Ascending aorta (tissue), 2 donors: Measurements from ENCODE around the gene AURKAIP1. TPM values are rescaled to one million over a fixed set of nuclear protein-coding genes. Genes with fewer than 3 reads are reported as not detected.

Experiments used
- DNase-seq, 2 donors: peaks; one replicate each; pipeline ENCODE4 v3.0.0-alpha.2; 2019; ENCODE audit warnings: low spot score in 2 of 2
- H3K27ac ChIP-seq, 2 donors: fragments of 200-600 bp; sonication (generic); one replicate each; pipeline ENCODE4 v1.5.1; 2016 to 2017; ENCODE audit warnings: mild to moderate bottlenecking in 1 of 2
- H3K27me3 ChIP-seq: fragments of 200-600 bp; sonication (generic); one replicate; pipeline ENCODE4 v1.5.1; 2017
- H3K36me3 ChIP-seq, 2 donors: fragments of 200-600 bp; sonication (generic); one replicate each; pipeline ENCODE4 v1.5.1; 2016
- H3K4me1 ChIP-seq, 2 donors: fragments of 200-600 bp; sonication (generic); one replicate each; pipeline ENCODE4 v1.5.1; 2016 to 2017; ENCODE audit warnings: mild to moderate bottlenecking in 1 of 2
- H3K4me3 ChIP-seq, 2 donors: fragments of 200-600 bp; sonication (generic); one replicate each; pipeline ENCODE4 v1.5.1; 2016 to 2017; ENCODE audit warnings: mild to moderate bottlenecking in 1 of 2
- H3K9me3 ChIP-seq, 2 donors: fragments of 200-600 bp; sonication (generic); one replicate each; pipeline ENCODE4 v1.5.1; 2016
- CTCF ChIP-seq, 3 experiments: fragments of 200-600 bp in 2 of 3; fragments of 450-650 bp in 1 of 3; sonication (generic) in 2 of 3; IDR thresholded peaks; one replicate each; pipeline ENCODE4 v1.5.1; 2016 to 2019; ENCODE audit warnings: antibody characterized with exemption in 3 of 3, mild to moderate bottlenecking in 1 of 3, moderate library complexity in 1 of 3
- intact Hi-C: fragments of 100-400 bp; cut with DNase I; formaldehyde crosslinking; loops from one replicate; pipeline ENCODE4 v1.15.1; 2023
- total RNA-seq: library from RNA; depleted of rRNA; stranded (reverse); fragments of >200 nt; gene quantifications from one replicate; pipeline ENCODE4 v1.1.0, GENCODE V29; 2016

Gene AURKAIP1
- total RNA-seq, 1 donor from 2014 or later: 247 TPM

- Histone ChIP-seq H3K9me3 (no peaks in the 10 kb centered on the region), H3K27me3 (no peaks in the 10 kb centered on the region), H3K27ac (peak overlapping the region; percentile 75 to 90), H3K36me3 (no peaks in the 10 kb centered on the region), H3K4me3 (no peak overlapping the region), H3K4me1 (peaks cover 19 to 40% of the 10 kb centered on the region in 2 donors)
- intact Hi-C loops: no loop called here
- DNase-seq: no peak
- TF ChIP-seq CTCF (IDR thresholded peaks at IDR 0.05): no peak
Observed at GRCh38 chr1:1361233-1361981, 13.6 kb downstream of the AURKAIP1 start.

DNA sequence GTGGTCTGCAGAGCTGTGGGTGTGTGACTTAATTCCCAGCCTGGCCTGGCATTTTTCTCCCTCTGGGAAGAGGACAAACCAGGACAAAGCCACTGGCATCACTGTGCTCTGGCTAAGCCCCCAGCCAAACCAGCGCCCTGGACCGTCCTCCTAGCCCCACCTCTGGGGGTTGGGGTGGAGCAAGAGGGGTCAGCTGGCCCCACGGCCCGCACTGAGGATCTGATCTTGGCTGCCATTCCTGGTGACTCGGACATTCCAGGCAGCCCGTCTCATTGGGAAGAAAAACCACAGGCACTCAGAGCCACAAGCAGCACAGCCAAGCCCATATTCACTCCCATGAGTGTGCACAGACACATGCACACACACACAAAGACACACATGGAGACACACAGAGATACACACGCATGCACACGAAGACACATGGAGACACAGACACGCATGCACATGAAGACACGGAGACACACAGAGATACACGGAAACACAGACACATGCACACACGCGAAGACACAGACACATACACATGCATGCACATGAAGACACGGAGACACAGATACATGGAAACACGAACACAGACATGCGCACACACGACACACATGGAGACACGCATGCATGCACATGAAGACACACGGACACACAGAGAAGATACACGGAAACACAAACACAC is 14.4 kb downstream of the AURKAIP1 start:
- no peak overlapping the region for H3K4me3 ChIP-seq
- intact Hi-C loops: no loop called here
- peak overlapping the region; percentile 90 to 92 for H3K27ac ChIP-seq
- H3K4me1 ChIP-seq: peaks cover 19 to 48% of the 10 kb centered on the region in 2 donors
- peak; percentile 50 to 92 for DNase-seq
- no peaks in the 10 kb centered on the region for H3K27me3 ChIP-seq
- no peaks in the 10 kb centered on the region for H3K36me3 ChIP-seq
- no peak for TF ChIP-seq CTCF (IDR thresholded peaks at IDR 0.05)
- H3K9me3 ChIP-seq: no peaks in the 10 kb centered on the region

- TF ChIP-seq CTCF (IDR thresholded peaks at IDR 0.05): no peak
- intact Hi-C loops: loop anchor here (2.0 kb wide), 1 partner anchor 15 kb away; the partner anchor contains the start of gene AURKAIP1
- Histone ChIP-seq H3K4me1 (peaks cover 27 to 55% of the 10 kb centered on the region in 2 donors), H3K9me3 (no peaks in the 10 kb centered on the region), H3K27me3 (no peaks in the 10 kb centered on the region), H3K36me3 (peaks cover 0 to under 1% of the 10 kb centered on the region in 2 donors), H3K27ac (peak overlapping the region; percentile 90 to 92), H3K4me3 (peak overlapping the region in 1 of 2 donors; percentile 12)
- DNase-seq: no peak
Observed at GRCh38 chr1:1359664-1360468, 15.1 kb downstream of the AURKAIP1 start.

DNA sequence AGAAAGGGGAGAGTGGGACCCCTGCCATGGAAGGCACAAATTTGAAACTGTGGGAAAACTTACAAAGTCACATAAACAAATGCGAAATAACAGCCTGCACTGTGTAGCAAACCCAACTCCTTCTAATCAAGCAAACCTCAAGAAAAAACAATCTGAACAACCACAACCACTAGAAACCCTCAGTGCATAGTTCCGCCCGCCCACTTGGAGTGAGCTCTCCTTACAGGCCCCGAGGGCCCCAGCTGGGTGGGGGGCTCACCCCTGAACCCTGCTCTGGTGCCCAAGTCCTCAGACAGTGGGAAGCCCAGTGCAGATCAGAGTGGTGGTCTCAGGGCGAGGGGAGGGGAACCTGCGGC is 15.7 kb downstream of the AURKAIP1 start:
- Histone ChIP-seq H3K27me3 (no peaks in the 10 kb centered on the region), H3K4me3 (peak overlapping the region in 1 of 2 donors; percentile 65), H3K27ac (peak overlapping the region; percentile 90 to 92), H3K36me3 (peaks cover 6% of the 10 kb centered on the region in 2 donors), H3K9me3 (no peaks in the 10 kb centered on the region), H3K4me1 (peaks cover 30 to 59% of the 10 kb centered on the region in 2 donors)
- no peak for TF ChIP-seq CTCF (IDR thresholded peaks at IDR 0.05)
- DNase-seq: no peak
- intact Hi-C loops: loop anchor here (2.0 kb wide), 1 partner anchor 16 kb away; the partner anchor contains the start of gene AURKAIP1

GRCh38 chr1:1358433-1359271 is 16.4 kb downstream of the AURKAIP1 start, which contains the start of gene MXRA8:
TSS of gene MXRA8 (minus strand) at chr1:1358555. CDS start at chr1:1358504, 51 bp downstream.
- Histone ChIP-seq H3K36me3 (peaks cover 12 to 13% of the 10 kb centered on the region in 2 donors), H3K27me3 (no peaks in the 10 kb centered on the region), H3K27ac (peak within 1 kb of the TSS; percentile 90 to 92), H3K9me3 (no peaks in the 10 kb centered on the region), H3K4me3 (peak within 1 kb of the TSS; percentile 54 to 65), H3K4me1 (peaks cover 30 to 65% of the 10 kb centered on the region in 2 donors)
- peak; percentile 51 to 87 for DNase-seq
- no peak for TF ChIP-seq CTCF (IDR thresholded peaks at IDR 0.05)
- intact Hi-C loops: loop anchor here (2.0 kb wide), 1 partner anchor 16 kb away; the partner anchor contains the start of gene AURKAIP1
